ENCODE results near the gene METTL1.
"Not testable (repeated sequence)": the region's sequence is repeated elsewhere in the genome, so short reads cannot be mapped to it uniquely, and the experiment has no call there.

Gene METTL1

DNA sequence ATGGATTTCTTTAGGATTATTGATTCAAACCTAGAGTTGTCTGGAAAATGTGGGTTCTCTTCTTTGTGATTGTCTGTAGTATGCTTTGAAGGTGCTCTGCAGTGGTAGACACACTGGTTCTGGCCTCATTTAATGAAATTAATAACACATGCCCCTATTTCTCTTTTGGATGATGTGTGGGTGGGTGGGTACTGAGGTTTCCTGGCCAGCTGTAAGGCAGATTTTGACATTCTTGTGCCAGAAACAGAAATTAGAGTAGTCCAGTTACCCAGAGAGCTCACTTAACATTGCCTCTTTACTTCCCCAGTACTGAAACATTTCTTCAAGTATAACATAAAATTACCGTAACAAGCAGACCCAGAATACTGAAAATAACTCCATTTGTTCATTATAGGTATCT lies 25.1 kb upstream of the METTL1 start:
- no peak for DNase-seq

DNA sequence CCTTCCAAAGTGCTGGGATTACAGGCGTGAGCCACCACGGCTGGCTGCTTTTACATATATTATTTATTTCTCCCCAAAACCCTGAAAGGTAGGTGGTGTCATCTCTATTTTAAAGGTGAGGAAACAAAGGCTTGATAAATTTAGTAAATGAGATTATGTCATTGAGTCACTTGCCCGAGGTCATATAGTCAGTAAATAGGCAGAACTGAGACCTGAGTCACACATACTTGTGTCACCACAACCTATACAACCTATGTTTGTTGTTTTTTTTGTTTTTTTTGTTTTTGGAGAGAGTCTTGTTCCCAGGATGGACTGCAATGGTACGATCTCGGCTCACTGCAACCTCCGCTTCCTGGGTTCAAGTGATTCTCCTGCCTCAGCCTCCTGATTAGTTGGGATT lies 23.4 kb upstream of the METTL1 start:
- DNase-seq = no peak

DNA sequence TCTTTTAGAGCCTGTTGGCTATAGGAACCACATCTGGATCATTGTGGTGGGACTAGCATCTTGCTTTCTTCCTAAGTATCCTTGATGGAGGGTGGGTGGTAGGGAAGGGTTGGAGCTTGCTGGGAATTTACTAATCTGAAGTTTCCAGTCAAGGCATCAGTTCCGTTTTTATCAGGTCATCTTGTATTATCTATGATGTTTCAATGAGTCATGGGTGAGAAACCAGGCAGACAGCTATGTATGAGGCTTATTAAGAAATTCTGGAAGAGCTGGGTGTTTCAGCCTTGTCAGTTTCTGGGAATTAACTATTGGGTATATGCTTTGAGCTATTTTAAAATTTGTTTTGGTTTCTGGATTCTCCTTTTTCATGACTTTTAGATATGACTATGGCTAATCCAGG lies 22.0 kb upstream of the METTL1 start:
- DNase-seq = no peak

DNA sequence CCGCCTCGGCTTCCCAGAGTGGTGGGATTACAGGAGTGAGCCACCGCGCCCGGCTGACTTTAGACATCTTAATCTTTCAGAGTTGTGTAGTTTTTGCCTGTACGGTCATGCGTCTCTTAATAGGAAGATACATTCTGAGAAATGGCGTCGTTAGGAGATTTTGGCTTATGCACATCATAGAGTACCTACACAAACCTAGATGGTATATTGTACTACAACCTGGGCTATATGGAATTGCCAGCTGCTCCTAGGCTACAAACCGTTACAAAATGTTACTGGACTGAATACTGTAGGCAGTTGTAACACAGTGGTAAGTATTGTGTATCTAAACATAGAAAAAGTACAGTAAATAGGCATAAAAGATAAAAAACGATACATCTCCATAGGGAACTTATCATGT lies 12.0 kb upstream of the METTL1 start:
- no peak for DNase-seq

DNA sequence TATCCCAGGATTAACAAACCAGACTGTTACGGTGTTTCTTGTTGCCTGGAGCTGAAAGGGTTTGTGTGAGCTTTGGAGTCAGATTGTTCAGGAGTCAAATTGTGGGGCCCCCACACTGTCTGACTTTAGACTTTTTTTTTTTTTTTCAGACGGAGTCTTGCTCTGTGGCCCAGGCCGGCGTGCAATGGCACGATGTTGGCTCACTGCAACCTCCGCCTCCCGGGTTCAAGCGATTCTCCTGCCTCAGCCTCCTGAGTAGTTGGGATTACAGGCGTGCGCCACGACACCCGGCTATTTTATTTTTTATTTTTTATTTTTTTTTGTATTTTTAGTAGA lies 11.5 kb upstream of the METTL1 start:
- no peak for DNase-seq

DNA sequence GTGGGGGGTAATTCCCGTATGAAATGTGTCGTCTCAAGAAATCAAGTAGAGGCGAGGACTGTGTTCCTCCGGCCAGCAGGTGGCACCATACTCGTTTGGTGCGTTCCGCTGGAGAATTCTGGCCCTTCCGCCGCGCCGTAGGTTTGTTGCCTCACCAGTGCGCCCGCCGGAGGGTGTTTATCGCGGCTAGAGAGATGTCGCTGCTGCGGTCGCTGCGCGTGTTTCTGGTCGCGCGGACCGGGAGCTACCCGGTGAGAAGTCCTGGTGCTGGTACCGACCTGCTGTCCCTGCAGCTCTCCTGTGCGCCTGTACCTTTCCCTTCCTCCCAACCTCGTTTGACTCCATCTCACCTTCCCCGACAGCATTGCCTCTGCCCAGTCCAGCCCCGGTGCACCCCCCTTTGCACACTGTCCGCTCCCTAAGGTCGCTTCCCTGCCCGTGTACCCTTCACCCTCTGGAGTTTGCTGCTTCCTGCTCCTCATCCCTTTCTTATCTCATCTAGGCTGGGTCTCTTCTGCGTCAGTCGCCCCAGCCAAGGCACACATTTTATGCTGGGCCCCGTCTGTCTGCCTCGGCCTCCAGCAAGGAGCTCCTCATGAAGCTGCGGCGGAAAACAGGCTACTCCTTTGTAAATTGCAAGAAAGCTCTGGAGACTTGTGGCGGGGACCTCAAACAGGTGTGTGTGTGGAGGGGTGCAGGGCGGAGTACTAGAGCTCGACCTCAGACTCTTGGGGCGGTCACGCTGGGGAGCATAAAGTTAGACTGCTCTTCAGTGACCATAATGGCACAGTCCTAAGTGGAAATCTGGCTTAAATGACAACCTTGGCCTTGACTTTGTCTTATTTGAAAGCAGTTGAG lies 10.9 kb upstream of the METTL1 start, which contains the start of gene TSFM:
Gene TSFM (plus strand): TSS at position 180 of the 858 bp plus-strand sequence. CDS start 15 bp downstream, at position 195.
- peak; percentile 81 to 90 for DNase-seq

DNA sequence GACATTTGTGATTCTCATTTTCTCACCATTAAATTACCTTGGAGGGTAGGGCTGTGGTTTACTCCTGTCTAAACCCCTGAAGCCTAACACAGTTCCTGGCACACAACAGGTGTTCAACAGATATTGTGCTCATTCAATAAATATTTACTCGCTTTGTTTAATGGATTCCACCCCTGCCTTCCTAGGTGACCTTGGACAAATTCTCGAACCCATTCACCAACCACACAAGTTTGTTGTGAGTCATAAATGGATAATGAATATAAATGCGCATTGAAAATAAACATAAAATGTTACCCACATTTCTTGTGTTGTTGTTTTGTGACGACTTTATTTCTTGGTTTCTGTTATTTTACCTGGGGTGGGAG lies 10.3 kb upstream of the METTL1 start:
- DNase-seq = no peak

DNA sequence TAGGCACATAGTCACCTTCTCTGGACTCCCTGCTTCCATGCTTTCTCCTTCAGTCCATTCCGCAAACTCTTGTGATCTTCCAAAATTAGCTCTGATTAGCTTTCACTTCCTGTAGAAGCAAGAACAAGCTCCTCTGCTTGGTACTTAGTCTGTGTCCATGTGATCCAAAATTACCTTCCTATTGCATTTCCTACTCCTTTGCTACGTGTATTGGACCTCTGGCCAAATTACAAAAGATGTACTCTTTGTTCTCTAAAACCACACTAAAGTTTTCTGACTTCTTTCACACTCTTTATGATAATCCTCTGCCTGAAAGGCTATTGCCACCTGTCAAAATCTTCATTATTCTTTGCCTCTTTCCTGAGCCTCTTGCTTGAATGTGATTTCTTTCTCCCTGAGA lies 9.9 kb upstream of the METTL1 start:
- DNase-seq = no peak

DNA sequence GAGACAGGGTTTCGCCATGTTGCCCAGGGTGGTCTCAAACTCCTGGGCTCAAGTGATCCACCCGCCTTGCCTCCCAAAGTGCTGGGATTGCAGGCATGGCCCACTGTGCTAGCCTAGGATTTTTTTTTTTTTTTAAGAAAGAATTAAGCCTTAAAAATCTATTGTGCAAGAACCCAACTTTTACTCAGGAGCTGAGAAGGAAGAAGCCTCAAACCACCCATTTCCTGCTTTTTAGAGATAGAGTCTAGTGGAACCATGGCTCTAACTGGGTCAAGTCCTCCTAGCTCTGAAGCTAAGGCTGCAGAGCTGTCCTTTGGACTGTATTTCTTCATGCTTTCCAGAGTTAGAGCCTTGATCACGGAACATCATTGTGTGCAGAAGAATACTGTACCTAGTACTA lies 9.3 kb upstream of the METTL1 start:
- no peak for DNase-seq

DNA sequence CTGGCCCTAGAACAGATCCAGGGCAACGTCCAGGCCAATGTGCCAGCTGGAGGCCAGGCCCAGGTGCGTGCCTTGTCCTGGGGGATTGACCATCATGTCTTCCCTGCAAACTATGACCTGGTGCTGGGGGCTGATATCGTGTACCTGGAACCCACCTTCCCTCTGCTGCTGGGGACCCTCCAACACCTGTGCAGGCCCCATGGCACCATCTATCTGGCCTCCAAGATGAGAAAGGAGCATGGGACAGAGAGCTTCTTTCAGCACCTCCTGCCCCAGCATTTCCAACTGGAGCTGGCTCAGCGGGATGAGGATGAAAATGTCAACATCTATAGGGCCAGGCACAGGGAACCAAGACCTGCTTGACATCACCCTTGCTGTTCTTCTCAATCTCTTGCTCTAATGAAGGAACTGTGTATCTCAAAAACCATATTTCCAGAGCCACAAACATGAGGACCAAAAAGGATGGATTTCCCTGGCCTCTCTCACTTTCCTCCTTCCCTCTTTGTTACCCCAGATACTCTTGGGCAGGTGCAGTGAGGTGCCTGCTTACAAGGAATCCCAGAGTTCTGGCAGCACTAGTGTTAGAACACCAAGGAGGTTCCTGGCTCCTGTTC lies 8.5 kb upstream of the METTL1 start:
- DNase-seq = no peak

DNA sequence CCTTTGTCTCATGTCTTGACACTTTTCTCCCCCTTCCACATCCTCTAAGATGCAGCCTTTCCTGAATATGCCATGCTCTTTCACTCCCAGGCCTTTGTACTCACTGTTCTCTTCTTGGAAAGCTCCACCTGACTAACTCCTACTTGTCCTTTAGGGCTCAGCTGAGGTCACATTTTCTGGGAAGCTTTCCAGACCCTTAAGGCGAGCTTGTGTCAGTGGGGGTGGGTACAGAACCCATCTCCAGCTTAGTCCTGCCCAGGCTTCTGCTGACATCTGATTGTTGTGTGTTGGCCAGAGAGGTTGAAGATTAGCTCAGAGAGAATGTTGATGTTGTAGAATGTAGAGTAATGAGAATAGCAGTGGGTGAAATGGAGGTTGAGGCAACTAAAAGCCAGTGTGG lies 7.8 kb upstream of the METTL1 start:
- DNase-seq = no peak

DNA sequence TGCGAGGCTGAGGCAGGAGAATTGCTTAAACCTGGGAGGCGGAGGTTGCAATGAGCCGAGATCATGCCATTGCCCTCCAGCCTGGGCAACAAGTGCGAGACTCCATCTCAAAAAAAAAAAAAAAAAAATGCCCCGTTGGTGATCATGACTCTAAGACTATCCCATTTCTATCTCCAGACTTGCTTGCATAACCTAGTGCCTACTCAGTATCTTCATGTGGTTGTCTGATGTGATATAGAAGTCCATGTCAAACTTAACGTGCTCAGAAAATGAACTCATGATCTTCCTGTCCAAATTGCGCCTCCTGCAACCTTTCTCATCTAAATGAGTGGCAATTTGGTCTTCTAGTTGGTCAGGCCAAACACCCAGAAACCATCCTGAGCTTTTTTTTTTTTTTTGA lies 6.0 kb upstream of the METTL1 start:
- DNase-seq = no peak

DNA sequence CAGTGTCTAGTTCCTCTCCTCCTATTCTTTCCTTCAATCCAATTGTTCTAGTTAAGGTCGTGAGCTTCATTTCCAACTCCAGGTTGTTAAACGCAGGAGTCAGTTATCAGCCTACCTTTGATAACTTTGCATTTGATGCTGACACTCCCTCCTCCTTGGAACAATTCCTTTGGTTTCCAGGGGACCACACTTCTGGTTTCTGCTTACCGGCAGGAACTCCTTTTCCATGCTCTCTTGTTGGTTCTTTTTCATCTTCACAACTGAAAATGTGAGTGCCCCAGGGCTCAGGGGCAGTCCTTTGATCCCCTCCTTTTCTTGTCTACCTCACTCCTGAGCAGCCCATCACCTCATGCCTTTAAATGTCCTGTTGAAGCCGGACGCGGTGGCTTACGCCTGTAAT lies 5.5 kb upstream of the METTL1 start:
- no peak for DNase-seq

DNA sequence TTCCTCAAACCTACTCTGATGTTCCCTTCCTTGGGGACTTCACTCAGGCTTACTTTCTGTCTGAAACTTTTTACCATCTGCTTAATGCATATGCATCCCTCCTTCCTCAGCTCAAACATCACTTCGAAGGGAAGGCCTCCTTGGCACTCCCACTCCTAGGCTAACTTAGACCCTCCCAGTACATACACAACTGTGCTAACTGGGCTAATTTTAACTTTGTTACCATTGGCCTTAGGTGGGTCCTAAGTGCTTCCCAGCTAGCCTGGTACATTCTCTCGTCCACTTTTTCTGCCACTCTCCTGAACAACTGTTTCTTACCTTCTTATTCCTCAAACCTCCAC lies 4.3 kb upstream of the METTL1 start:
- DNase-seq = no peak

DNA sequence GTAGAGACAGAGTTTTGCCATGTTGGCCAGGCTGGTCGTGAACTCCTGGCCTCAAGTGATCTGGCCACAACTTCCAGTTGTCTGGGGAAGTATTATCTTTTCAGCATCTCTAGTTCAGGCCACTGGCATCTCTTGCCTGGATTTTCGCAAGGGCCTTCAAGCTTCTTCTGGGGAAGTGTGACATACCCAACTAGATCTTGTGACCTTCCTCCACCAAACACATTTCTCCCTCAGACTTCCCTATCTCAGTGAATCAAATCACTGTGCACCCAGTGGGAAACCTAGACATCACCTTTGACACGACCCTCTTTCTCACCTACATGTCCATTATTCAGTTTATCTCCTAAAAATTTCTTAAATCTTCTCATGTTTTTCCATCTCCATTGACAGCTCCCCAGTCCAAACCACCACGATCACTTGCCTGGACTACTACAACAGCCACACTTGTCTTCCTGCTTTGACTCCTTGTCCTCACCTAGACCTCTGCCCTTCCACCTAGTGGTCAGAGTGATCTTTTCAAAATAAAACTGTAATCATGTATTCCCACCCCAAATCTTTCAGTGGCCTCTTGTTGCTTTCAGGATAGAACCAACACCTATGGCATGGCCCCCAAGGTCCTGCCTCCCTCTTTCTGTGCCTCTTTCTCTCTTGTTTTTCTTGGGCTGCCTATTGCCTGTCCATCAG lies 3.8 kb upstream of the METTL1 start:
- no peak for DNase-seq

DNA sequence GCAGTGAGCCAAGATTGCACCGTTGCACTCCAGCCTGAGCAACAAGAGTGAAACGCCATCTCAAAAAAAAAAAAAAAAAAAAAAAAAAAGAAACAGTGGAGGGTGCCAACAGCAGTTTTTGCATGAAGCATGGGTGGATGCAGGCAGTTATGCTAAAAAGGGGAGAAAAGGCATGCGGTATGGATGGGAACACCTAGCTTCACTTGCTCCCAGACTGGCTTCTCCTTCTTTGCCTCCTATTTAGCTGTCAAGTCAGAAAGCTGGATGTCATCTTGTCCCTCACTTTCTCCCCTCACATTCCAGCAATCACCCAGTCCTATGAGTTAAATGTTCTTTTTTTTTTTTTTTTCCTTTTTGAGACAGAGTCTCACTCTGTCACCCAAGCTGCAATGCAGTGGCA lies 3.1 kb upstream of the METTL1 start:
- DNase-seq = no peak

DNA sequence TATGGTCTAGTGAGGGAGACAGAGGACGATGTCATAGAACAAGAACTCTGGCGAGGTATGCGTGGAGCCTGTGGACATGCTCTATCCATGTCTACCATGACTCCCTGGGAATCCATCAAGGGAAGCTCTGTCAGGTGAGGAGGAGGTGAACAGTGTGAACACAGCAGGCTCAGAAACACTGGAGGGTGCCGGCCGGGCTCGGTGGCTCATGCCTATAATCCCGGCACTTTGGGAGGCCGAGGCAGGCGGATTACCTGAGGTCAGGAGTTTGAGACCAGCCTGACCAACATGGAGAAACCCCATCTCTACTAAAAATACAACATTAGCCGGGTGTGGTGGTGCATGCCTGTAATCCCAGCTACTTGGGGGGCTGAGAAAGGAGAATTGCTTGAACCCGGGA lies 2.7 kb upstream of the METTL1 start:
- DNase-seq = not testable (repeated sequence)

DNA sequence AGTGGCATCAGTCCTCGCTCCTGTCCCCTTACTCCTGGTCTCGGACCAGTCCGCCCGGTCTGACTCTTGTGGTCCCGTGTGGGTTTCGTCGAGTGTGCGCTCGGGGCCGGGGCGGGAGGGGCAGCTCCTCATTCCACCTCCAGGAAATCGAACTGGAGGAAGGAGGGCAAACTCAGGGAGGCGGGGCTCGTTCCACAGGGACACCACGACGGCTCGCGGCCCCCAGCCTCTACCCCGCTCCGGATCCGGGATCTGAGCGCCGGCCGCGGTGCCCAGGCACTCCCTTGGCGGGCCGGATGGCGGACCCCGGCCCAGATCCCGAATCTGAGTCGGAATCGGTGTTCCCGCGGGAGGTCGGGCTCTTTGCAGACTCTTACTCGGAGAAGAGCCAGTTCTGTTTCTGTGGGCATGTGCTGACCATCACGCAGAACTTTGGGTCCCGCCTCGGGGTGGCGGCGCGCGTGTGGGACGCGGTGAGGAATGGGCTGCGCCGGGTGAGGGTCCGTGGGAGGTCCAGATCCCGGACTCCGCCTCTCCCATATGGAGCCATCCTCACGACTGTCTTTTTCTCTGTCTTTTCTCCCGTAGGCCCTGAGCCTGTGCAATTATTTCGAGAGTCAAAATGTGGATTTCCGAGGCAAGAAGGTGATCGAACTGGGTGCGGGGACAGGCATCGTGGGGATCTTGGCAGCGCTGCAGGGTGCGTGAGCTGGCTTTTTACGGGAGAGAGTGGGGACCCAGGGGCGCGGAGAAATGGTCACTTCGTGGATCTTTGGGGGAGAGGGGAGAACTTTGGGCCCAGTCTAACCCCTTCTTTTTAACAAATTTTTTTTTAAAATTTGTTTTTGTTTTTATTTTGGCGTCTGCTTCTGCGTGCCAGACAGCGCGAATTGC lies 771 bp upstream of the METTL1 start, which contains the start of gene EEF1AKMT3:
Gene EEF1AKMT3 (plus strand): TSS at position 186 of the 894 bp plus-strand sequence. CDS start 111 bp downstream, at position 297.
- DNase-seq = peak; percentile 67 to 77

DNA sequence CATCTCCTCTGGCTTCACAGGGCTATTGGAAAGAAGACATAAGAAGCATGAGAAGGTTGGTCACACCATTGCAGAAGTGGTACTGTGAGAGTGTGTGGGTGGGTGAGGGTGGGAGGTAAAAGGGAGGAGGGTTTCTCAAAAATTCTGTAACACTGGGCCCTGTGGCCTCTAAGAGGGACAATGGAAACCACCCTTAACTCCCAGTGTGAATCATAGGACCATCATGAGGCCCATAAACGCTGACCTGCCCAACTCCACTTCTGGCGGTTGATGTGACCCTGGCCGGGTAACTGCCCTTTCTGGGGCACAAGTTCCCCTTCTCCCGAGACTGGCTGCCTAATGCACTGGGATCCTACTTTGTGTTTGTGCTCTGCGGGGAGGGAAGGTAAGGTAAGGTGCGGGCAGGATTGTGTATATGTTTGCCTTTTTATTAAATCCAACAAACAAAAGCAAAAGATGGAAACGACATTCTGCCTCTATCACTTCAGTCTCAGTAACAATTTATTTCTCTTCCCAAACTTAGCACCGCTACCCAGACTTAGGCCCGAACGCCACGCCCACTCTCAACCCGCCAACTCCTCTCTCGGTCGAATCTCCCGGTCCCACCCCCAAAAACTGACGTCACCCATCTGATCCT lies 551 bp downstream of the METTL1 start:
- peak; percentile 86 to 88 for DNase-seq

DNA sequence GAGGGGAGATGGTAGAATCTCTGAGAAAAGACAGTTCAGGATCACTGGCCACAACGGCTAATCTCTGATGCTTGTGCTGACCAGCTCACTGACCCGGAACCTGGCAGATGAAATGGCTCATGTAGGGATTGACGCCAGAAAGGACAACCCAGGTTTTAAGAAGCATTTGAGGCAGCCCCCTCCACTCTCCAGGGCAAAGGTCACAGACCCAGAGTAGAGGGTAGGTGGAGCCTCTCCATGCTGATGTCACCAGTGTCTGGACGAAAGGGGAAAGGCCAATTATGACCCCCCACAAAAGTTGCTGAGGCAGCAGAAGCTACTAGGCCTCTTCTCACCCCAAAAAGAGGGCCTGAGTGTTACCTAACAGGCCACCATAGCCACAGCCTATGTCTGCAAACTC lies 1.2 kb downstream of the METTL1 start:
- DNase-seq = no peak

DNA sequence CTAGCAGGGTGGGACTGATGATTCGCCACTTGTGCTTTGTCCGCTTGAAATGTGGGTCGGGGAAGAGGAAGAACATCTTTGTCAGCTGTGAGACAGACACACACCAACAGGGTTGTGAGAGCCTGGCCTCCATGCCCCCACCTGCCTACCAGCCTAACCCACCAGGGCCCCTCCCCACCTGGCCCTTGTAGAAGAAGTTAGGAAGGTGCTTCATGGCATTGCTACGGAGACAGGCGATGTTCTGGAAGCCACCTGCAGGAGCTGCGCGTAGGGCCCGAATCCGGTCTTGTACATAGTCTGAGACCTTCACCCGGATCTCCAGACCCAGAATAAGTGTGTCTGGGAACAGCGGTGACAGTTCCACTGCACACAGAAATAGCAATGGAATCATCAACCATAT lies 2.3 kb downstream of the METTL1 start:
- DNase-seq = no peak

DNA sequence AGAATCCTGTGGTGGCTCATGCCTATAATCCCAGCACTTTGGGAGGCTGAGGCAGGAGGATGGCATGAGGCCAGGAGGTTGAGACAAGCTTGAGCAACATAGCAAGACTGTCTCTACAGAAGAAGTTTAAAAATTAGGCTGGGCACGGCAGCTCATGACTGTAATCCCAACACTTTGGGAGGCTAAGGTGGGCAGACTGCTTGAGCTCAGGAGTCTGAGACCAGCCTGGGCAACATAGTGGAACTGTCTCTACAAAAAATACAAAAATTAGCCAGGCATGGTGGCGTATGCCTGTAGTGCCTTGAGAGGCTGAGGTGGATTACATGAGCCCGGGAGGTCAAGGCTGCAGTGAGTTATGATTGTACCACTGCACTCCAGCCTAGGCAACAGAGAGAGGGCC lies 4.0 kb downstream of the METTL1 start:
- DNase-seq = no peak

DNA sequence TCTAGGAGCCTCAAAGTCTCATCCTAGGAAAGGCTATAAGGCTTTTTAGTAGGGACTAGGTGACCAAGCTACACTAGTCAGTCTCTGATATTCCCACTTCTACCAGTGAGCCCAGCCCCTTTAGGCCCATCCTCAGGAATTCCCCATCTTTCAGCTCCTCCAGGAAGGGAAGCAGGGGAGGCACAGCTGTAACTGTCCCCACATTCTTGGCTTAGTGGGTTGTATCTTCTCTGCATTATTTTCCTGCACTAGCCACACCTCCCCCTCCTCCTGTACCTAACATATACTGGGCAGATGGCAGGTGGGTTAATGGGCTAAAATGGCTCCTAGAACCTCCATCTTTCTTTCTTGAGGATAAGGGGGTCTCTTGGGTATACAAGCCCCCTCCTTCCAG lies 4.6 kb downstream of the METTL1 start:
- DNase-seq = peak in 1 of 2 experiments; percentile 48
